Measurements from ENCODE around the gene PABPC4L. TPM values are rescaled to one million over a fixed set of nuclear protein-coding genes. Genes with fewer than 3 reads are reported as not detected.

PABPC4L gene
- total and polyA plus RNA-seq, 2 donors (not counting 1 experiment from before 2014, with no cell fraction given), result 0.90 to 1.2 TPM

- peak in 1 of 2 donors; percentile 11 for DNase-seq (ENCODE audit: low read depth in 2 of 2)
- H3K27me3 ChIP-seq (ENCODE audit: control insufficient read depth, insufficient read depth, low read length), result no peaks in the 10 kb centered on the region
- H3K27ac ChIP-seq (ENCODE audit: insufficient read depth, low read length), result peak overlapping the region; percentile 14
- TF ChIP-seq EZH2 (IDR thresholded peaks at IDR 0.05; ENCODE audit: low read length, missing control alignments), result no peak
- TF ChIP-seq CTCF (conservative IDR thresholded peaks at IDR 0.05 in 1 of 2, IDR thresholded peaks at IDR 0.05 in 1 of 2; ENCODE audit: low read depth in 1 of 2, low read length in 2 of 2), result no peak
- no peaks in the 10 kb centered on the region for H4K20me1 ChIP-seq (ENCODE audit: control insufficient read depth, extremely low read depth, insufficient read depth, low read length)
- no peaks in the 10 kb centered on the region for H3K79me2 ChIP-seq (ENCODE audit: control insufficient read depth, insufficient read depth, low read length)
- H3K36me3 ChIP-seq (ENCODE audit: control insufficient read depth, insufficient read depth, low read length), result no peaks in the 10 kb centered on the region
- H2AFZ ChIP-seq (ENCODE audit: low read length), result peak overlapping the region; percentile 92
- H3K9ac ChIP-seq (ENCODE audit: insufficient read depth, low read length), result peak overlapping the region; percentile 13
- H3K4me1 ChIP-seq (ENCODE audit: control insufficient read depth, extremely low read depth, insufficient read depth, low read length), result no peaks in the 10 kb centered on the region
- H3K4me3 ChIP-seq (replicated peaks in 1 of 4; ENCODE audit: control extremely low read depth in 1 of 4, insufficient read depth in 1 of 4, low read depth in 3 of 4, low read length in 4 of 4), result peak overlapping the region; percentile 51 to 62 (median 54)
- no peaks in the 10 kb centered on the region for H3K9me3 ChIP-seq (ENCODE audit: control insufficient read depth, insufficient read depth, low read depth, low read length)
- H3K4me2 ChIP-seq (ENCODE audit: extremely low read depth, insufficient read depth, low read length), result peak overlapping the region; percentile 72
These were observed 776 bp downstream of the PABPC4L start for GRCh38 chr4:134200811-134201215.

GRCh38 chr4:134189949-134190348, 11.6 kb downstream of the PABPC4L start:
- H3K4me1 ChIP-seq (ENCODE audit: control insufficient read depth, extremely low read depth, insufficient read depth, low read length), result no peaks in the 10 kb centered on the region
- H3K27me3 ChIP-seq (ENCODE audit: control insufficient read depth, insufficient read depth, low read length), result no peaks in the 10 kb centered on the region
- no peak overlapping the region for H3K4me2 ChIP-seq (ENCODE audit: extremely low read depth, insufficient read depth, low read length)
- H2AFZ ChIP-seq (ENCODE audit: low read length), result no peak overlapping the region
- H3K4me3 ChIP-seq (replicated peaks in 1 of 4; ENCODE audit: control extremely low read depth in 1 of 4, insufficient read depth in 1 of 4, low read depth in 3 of 4, low read length in 4 of 4), result no peak overlapping the region
- no peak for DNase-seq (ENCODE audit: low read depth in 2 of 2)
- H4K20me1 ChIP-seq (ENCODE audit: control insufficient read depth, extremely low read depth, insufficient read depth, low read length), result no peaks in the 10 kb centered on the region
- TF ChIP-seq CTCF (conservative IDR thresholded peaks at IDR 0.05 in 1 of 2, IDR thresholded peaks at IDR 0.05 in 1 of 2; ENCODE audit: low read depth in 1 of 2, low read length in 2 of 2) (no peak), EZH2 (IDR thresholded peaks at IDR 0.05; ENCODE audit: low read length, missing control alignments) (no peak)
- H3K36me3 ChIP-seq (ENCODE audit: control insufficient read depth, insufficient read depth, low read length), result no peaks in the 10 kb centered on the region
- no peaks in the 10 kb centered on the region for H3K79me2 ChIP-seq (ENCODE audit: control insufficient read depth, insufficient read depth, low read length)
- no peaks in the 10 kb centered on the region for H3K9me3 ChIP-seq (ENCODE audit: control insufficient read depth, insufficient read depth, low read depth, low read length)
- H3K9ac ChIP-seq (ENCODE audit: insufficient read depth, low read length), result no peak overlapping the region
- no peak overlapping the region for H3K27ac ChIP-seq (ENCODE audit: insufficient read depth, low read length)

GRCh38 chr4:134189480-134189879, 12.1 kb downstream of the PABPC4L start:
- Histone ChIP-seq H3K9me3 (ENCODE audit: control insufficient read depth, insufficient read depth, low read depth, low read length) (no peaks in the 10 kb centered on the region), H3K36me3 (ENCODE audit: control insufficient read depth, insufficient read depth, low read length) (no peaks in the 10 kb centered on the region), H3K27me3 (ENCODE audit: control insufficient read depth, insufficient read depth, low read length) (no peaks in the 10 kb centered on the region), H3K4me3 (replicated peaks in 1 of 4; ENCODE audit: control extremely low read depth in 1 of 4, insufficient read depth in 1 of 4, low read depth in 3 of 4, low read length in 4 of 4) (no peak overlapping the region), H2AFZ (ENCODE audit: low read length) (no peak overlapping the region), H3K9ac (ENCODE audit: insufficient read depth, low read length) (no peak overlapping the region), H3K4me1 (ENCODE audit: control insufficient read depth, extremely low read depth, insufficient read depth, low read length) (no peaks in the 10 kb centered on the region), H3K4me2 (ENCODE audit: extremely low read depth, insufficient read depth, low read length) (no peak overlapping the region), H3K79me2 (ENCODE audit: control insufficient read depth, insufficient read depth, low read length) (no peaks in the 10 kb centered on the region), H4K20me1 (ENCODE audit: control insufficient read depth, extremely low read depth, insufficient read depth, low read length) (no peaks in the 10 kb centered on the region), H3K27ac (ENCODE audit: insufficient read depth, low read length) (no peak overlapping the region)
- TF ChIP-seq CTCF (conservative IDR thresholded peaks at IDR 0.05 in 1 of 2, IDR thresholded peaks at IDR 0.05 in 1 of 2; ENCODE audit: low read depth in 1 of 2, low read length in 2 of 2) (no peak), EZH2 (IDR thresholded peaks at IDR 0.05; ENCODE audit: low read length, missing control alignments) (no peak)
- no peak for DNase-seq (ENCODE audit: low read depth in 2 of 2)
